HL-60 (cell line): ENCODE results near the gene HAPLN2.

Experiments used
- GABPA ChIP-seq: IDR thresholded peaks from 2 replicates; pipeline ENCODE4 v1.6.1; 2012; ENCODE audit warnings: low read depth
- POLR2AphosphoS5 ChIP-seq: IDR thresholded peaks from 2 replicates; pipeline ENCODE4 v1.6.1; 2012; ENCODE audit warnings: low read depth
- TF ChIP-seq, protein P1 (sequence below): IDR thresholded peaks from one replicate; pipeline ENCODE4 v1.5.1; 2011; ENCODE audit warnings: low read length, control low read depth, inconsistent platforms; ENCODE audit not compliant: insufficient read depth

DNA sequence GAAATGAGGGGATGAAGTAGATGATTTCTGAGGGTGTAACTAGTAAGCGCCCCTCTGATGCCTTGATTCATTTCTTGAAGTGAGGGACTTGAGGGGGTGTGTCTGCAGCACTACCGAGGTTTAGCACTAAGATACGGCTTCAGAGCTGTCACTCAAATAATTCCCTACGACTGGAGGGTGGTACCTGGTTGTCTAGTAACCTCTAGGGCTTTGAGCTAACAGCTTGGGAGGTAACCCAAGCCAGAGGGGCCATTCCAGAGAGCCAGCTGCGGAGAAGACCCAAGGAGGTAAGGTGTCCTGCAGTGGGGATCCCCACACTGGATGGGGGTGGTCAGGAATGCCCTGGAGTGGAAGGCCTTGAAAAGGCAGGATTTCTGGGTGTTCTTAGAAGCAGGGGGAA lies 39.7 kb upstream of the HAPLN2 start, which contains the start of gene TTC24:
- TF ChIP-seq POLR2AphosphoS5 (no peak), GABPA (no peak)
- TF ChIP-seq, protein P1, sequence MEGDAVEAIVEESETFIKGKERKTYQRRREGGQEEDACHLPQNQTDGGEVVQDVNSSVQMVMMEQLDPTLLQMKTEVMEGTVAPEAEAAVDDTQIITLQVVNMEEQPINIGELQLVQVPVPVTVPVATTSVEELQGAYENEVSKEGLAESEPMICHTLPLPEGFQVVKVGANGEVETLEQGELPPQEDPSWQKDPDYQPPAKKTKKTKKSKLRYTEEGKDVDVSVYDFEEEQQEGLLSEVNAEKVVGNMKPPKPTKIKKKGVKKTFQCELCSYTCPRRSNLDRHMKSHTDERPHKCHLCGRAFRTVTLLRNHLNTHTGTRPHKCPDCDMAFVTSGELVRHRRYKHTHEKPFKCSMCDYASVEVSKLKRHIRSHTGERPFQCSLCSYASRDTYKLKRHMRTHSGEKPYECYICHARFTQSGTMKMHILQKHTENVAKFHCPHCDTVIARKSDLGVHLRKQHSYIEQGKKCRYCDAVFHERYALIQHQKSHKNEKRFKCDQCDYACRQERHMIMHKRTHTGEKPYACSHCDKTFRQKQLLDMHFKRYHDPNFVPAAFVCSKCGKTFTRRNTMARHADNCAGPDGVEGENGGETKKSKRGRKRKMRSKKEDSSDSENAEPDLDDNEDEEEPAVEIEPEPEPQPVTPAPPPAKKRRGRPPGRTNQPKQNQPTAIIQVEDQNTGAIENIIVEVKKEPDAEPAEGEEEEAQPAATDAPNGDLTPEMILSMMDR = no peak
